ENCODE measurements around the gene APOL3.

DNA sequence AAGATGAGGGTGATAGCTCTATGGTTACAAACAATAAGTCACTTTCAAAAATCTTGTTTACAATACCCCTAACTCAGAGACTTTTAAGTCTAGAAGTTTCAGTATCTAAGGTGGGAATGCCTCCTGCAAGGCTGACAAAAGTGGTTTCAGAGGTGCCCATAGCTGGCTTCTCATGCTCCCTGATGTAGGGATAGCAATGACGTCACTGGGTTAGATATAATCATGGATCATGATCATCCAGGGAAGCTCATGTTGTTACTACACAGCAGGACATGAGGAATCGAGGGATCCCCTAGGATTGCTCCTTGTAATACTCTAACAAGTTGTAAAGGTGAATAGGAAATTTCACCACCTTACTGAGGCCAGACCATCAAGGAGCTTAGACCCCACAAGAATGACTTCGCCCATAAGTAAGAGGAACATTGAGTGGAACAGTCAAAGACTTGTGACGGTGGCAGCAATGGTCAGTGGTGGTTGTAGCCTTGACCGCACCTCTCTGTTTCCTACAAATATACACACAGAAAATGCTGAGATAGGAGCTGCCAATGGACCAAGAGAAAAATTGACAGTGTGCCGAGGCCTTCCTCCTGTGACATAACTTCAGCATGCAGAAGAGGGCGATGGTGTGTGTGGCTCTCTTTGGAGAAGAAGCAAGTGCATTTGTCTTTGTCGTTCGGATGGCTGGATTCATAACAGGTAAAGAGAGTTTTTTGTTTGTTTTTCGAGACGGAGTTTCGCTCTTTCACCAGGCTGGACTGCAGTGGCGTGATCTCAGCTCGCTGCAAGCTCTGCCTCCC, 25.5 kb upstream of the APOL3 start:
- TF ChIP-seq, protein P1, sequence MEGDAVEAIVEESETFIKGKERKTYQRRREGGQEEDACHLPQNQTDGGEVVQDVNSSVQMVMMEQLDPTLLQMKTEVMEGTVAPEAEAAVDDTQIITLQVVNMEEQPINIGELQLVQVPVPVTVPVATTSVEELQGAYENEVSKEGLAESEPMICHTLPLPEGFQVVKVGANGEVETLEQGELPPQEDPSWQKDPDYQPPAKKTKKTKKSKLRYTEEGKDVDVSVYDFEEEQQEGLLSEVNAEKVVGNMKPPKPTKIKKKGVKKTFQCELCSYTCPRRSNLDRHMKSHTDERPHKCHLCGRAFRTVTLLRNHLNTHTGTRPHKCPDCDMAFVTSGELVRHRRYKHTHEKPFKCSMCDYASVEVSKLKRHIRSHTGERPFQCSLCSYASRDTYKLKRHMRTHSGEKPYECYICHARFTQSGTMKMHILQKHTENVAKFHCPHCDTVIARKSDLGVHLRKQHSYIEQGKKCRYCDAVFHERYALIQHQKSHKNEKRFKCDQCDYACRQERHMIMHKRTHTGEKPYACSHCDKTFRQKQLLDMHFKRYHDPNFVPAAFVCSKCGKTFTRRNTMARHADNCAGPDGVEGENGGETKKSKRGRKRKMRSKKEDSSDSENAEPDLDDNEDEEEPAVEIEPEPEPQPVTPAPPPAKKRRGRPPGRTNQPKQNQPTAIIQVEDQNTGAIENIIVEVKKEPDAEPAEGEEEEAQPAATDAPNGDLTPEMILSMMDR (IDR thresholded peaks at IDR 0.05; ENCODE audit: poor library complexity) = no peak
- TF ChIP-seq EZH2 (IDR thresholded peaks at IDR 0.05; ENCODE audit: borderline replicate concordance) = no peak
- TF ChIP-seq EZH2phosphoT487 (IDR thresholded peaks at IDR 0.05; ENCODE audit: low read depth, severe bottlenecking, unreplicated experiment) = no peak

Measured in hepatocyte (in vitro differentiated cells).